ENCODE measurements around the gene BTBD18. TPM values are rescaled to one million over a fixed set of nuclear protein-coding genes. Genes with fewer than 3 reads are reported as not detected.

Gene BTBD18
- total and polyA plus RNA-seq, 2 experiments from 2014 or later, result 0.39 TPM; not detected in 1

DNA sequence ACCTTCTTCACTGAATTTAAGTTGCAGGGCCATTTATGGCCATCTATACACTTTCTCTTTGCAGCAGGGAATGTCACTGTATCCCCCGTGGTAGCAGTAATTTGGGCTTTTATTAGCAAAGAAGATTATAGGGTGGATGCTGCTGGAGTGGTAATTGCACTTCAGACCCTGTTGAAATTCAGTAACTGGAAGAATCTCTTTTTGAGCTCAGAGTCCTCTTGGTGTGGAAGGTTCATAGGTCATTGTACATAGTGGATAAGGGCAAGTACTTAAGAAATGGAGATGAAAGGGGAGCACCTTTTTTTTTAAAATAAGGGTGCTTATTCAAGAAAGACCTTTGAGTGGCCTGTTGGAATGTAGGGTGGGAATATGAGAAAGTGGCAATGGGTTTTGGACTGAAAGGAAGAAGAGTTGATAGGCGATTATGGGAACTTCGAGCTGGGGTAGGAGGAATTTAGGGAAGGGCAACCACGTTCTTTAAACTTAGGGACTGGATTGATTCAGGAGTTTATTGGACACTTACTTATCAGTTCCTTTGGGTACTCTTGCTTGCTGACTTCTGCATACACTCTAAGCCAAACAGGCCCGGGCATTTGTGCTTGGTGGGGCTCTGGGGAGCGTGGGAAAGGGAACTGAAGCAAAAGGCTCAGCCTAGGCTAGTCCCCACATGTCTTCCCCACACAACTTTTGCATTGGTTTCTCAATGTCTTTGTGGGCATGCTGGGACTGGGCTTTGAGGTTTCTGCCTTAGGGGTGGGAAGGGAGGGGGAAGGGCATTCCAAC is 36.5 kb upstream of the BTBD18 start:
- Histone ChIP-seq H3K27me3 (no peaks in the 10 kb centered on the region), H4K20me1 (ENCODE audit: insufficient read depth, poor library complexity, severe bottlenecking) (peaks cover 37% of the 10 kb centered on the region), H3K9me2 (replicated peaks; ENCODE audit: insufficient read depth) (no peaks in the 10 kb centered on the region), H3K79me2 (peaks cover 100% of the 10 kb centered on the region), H3K36me3 (replicated peaks; ENCODE audit: insufficient read depth, low read depth) (no peaks in the 10 kb centered on the region), H3K4me1 (ENCODE audit: insufficient read depth) (peaks cover 58% of the 10 kb centered on the region), H3K4me3 (no peak overlapping the region), H3K9me3 (ENCODE audit: low read depth) (no peaks in the 10 kb centered on the region), H2AFZ (no peak overlapping the region), H3K4me2 (peak overlapping the region; percentile 61), H3K27ac (peak overlapping the region; percentile 72)
- no peak for TF ChIP-seq EZH2phosphoT487 (IDR thresholded peaks at IDR 0.05; ENCODE audit: low read depth, severe bottlenecking, unreplicated experiment)
- TF ChIP-seq, protein P1, sequence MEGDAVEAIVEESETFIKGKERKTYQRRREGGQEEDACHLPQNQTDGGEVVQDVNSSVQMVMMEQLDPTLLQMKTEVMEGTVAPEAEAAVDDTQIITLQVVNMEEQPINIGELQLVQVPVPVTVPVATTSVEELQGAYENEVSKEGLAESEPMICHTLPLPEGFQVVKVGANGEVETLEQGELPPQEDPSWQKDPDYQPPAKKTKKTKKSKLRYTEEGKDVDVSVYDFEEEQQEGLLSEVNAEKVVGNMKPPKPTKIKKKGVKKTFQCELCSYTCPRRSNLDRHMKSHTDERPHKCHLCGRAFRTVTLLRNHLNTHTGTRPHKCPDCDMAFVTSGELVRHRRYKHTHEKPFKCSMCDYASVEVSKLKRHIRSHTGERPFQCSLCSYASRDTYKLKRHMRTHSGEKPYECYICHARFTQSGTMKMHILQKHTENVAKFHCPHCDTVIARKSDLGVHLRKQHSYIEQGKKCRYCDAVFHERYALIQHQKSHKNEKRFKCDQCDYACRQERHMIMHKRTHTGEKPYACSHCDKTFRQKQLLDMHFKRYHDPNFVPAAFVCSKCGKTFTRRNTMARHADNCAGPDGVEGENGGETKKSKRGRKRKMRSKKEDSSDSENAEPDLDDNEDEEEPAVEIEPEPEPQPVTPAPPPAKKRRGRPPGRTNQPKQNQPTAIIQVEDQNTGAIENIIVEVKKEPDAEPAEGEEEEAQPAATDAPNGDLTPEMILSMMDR (IDR thresholded peaks at IDR 0.05; ENCODE audit: poor library complexity), result no peak
- TF ChIP-seq EZH2 (IDR thresholded peaks at IDR 0.05; ENCODE audit: borderline replicate concordance), result no peak
- 45% methylated on average over 6 of the region's 6 CpGs for WGBS (ENCODE audit: low lambda C conversion rate, missing lambda C conversion rate)
- DNase-seq (ENCODE audit: low spot score), result no peak

- Histone ChIP-seq H3K27ac (peak overlapping the region; percentile 72), H3K4me3 (no peak overlapping the region), H3K4me2 (peak overlapping the region; percentile 61), H3K4me1 (ENCODE audit: insufficient read depth) (peaks cover 58% of the 10 kb centered on the region), H2AFZ (no peak overlapping the region), H3K9me2 (replicated peaks; ENCODE audit: insufficient read depth) (no peaks in the 10 kb centered on the region), H3K79me2 (peaks cover 100% of the 10 kb centered on the region), H3K9me3 (ENCODE audit: low read depth) (no peaks in the 10 kb centered on the region), H3K36me3 (replicated peaks; ENCODE audit: insufficient read depth, low read depth) (no peaks in the 10 kb centered on the region), H3K27me3 (no peaks in the 10 kb centered on the region), H4K20me1 (ENCODE audit: insufficient read depth, poor library complexity, severe bottlenecking) (peaks cover 35% of the 10 kb centered on the region)
- WGBS (ENCODE audit: low lambda C conversion rate, missing lambda C conversion rate), result 79% methylated on average over 4 of the region's 4 CpGs
- TF ChIP-seq, protein P1 (IDR thresholded peaks at IDR 0.05; ENCODE audit: poor library complexity), result no peak
- TF ChIP-seq EZH2 (IDR thresholded peaks at IDR 0.05; ENCODE audit: borderline replicate concordance), result no peak
- no peak for DNase-seq (ENCODE audit: low spot score)
Measured at GRCh38 chr11:57787006-57787604, 35.5 kb upstream of the BTBD18 start.

- H3K79me2 ChIP-seq, result peaks cover 99% of the 10 kb centered on the region
- TF ChIP-seq, protein P1 (IDR thresholded peaks at IDR 0.05; ENCODE audit: poor library complexity), result no peak
- TF ChIP-seq EZH2phosphoT487 (IDR thresholded peaks at IDR 0.05; ENCODE audit: low read depth, severe bottlenecking, unreplicated experiment) (no peak), EZH2 (IDR thresholded peaks at IDR 0.05; ENCODE audit: borderline replicate concordance) (no peak)
- H3K4me1 ChIP-seq (ENCODE audit: insufficient read depth), result peaks cover 58% of the 10 kb centered on the region
- peaks cover 35% of the 10 kb centered on the region for H4K20me1 ChIP-seq (ENCODE audit: insufficient read depth, poor library complexity, severe bottlenecking)
- H2AFZ ChIP-seq, result no peak overlapping the region
- no peak overlapping the region for H3K4me3 ChIP-seq
- no peaks in the 10 kb centered on the region for H3K27me3 ChIP-seq
- H3K27ac ChIP-seq, result peak overlapping the region; percentile 72
- no peak for DNase-seq (ENCODE audit: low spot score)
- no peaks in the 10 kb centered on the region for H3K9me2 ChIP-seq (replicated peaks; ENCODE audit: insufficient read depth)
- no peaks in the 10 kb centered on the region for H3K9me3 ChIP-seq (ENCODE audit: low read depth)
- 88% methylated on average over 4 of the region's 4 CpGs for WGBS (ENCODE audit: low lambda C conversion rate, missing lambda C conversion rate)
- no peak overlapping the region for H3K4me2 ChIP-seq
- H3K36me3 ChIP-seq (replicated peaks; ENCODE audit: insufficient read depth, low read depth), result no peaks in the 10 kb centered on the region
Measured at GRCh38 chr11:57786436-57786835, 34.8 kb upstream of the BTBD18 start.
